T-helper 9 cell (primary cell): ENCODE data around the gene CLDN4.

Experiments used
- DNase-seq: peaks from one replicate; pipeline ENCODE4 v3.0.0-alpha.2; 2020

Gene CLDN4

DNA sequence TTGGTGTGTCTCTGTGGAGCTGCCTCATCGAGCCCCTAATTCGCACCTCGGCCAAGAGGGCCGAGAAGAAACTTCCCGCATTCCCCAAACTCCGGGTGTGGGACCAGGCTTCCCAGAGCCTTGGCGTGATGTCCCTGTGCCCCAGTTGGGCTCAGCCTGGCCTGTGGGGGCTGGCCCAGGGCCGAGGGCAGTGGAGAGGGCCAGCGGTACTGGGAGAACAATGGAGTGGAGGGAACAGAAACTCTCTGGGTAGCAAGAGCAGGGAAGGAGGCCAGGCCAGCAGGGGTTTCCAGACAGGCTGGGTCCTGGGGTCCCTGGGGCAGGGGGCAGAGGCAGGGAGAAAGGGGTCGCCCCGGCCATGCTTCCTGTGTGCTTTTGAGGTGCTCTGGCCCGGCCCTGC, 46.2 kb downstream of the CLDN4 start:
- no peak for DNase-seq

DNA sequence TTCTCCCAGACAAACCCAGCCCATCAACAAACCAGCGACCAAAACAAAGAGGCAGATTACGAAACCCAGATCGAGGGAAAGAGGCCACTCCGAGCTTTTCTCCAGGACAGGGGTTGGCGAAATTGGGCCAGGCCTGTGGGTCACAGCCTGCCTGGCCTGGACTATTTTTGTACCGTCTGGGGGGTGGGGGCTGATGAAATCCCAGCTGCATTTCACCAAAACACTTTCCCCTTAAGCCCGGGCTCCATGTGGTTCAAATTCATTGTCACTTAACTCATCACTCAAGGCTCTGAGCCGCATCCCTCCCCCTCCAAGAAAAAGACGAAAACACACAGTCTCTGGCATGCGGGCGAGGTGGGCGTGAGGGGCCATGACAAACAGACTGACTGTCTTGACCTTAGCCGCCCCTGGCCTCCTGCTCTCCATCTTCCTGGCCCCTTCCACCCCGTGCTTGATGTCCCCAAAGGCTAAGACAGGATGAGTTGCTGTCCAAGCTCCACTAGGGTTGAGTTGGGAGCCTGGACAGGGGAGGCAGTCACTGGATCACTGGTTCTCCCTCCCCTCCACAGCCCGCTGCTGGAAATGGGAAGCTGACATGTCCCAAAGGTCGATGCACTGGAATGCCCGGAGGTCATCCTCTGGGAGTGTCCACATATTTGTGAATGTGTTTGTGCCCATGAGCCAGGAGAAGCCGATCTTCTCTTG, 49.3 kb downstream of the CLDN4 start:
- DNase-seq: no peak

DNA sequence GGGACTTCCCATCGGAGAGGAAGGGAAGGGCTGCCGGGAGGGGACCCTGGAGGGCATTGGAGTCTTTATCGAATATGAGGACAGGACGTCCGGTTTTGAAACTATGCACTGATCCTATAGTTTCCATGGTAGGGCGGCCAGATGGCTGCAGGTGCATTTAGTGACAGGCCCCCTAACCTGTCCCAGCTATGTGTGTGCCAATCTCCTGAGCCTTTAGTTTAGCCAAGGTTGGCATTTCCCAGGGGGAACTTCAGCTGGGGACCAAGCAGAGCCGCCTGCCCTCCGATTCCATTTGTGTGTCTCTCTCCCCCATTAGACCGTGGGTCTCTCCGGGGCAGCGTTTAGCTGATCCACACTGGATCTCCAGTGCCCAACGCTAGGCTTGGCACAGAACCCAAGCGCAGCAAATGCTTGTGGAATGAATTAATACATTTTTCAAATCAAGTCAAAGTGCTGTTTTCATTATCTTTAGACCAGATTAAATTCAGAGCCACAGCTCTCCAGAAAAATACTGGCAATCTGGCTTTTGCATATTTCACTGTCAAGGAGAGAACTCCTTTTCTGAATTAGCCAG, 50.0 kb downstream of the CLDN4 start:
- DNase-seq: no peak

DNA sequence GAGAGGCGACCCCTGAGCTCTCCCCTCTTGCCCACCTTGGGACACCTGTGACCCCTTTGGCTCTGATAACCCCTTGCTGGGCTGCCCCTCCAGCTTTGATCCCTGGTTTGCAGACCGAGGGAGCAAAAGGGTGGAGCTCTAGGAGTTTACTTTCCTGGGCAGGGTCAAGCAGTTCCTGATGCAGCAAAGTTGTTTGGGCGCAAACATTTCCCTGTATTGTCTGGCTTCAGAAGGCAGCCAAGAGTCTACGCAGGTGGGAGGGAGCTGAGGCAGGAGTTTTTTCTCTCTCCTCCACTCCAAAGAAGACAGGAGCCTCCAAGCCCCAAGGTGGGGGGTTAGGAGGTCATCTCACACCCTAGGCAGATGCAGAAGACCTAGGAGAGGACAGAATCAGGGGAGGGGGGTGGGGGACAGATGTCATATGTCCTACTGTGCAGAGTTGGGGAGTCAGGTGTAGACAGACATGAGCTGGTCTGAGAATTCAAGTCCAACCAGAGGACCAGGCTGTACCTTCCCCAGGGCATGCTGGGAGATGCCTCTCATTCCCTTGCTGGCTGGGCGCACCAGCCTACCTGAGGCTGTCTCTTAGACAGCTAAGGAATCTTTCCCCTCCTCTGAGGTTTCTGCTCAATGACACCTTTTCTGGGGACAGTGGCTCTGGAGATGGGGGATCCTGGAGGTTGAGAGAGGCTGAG, 50.7 kb downstream of the CLDN4 start:
- DNase-seq: no peak

DNA sequence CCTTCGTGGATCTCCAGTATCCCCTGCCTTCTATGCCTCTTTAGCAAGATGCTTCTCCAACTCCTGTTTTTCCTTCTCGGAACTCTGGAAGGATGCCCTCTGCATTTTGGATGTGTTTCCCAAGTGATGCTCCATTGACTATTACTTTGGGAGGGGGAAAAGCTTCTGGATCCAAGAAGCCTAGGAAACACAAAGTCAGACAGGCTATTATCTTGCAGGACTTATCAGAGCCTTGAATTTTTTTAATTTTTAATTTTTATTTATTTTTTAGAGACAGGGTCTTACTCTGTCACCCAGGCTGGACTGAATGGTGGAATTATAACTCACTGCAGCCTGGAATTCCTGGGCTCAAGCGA, 51.2 kb downstream of the CLDN4 start:
- no peak for DNase-seq
